Activated CD4-positive, alpha-beta memory T cell treated with anti-CD3 and anti-CD28 coated beads, Interleukin-2, amount 10 ng/mL, durations not matched to agents 7 days and 5 days (primary cell): ENCODE results near the gene CLSTN2. TPM values are rescaled to one million over a fixed set of nuclear protein-coding genes. Genes with fewer than 3 reads are reported as not detected.

Experiments used
- CTCF ChIA-PET: fragments of 350-600 bp; sonication (Branson Sonifier 250); formaldehyde crosslinking; loops from one replicate; lab custom pipeline; 2021; ENCODE audit warnings: antibody characterized with exemption, inconsistent platforms; lab: Charles Lee
- POLR2A ChIA-PET: fragments of 350-600 bp; sonication (Branson Sonifier 250); formaldehyde crosslinking; loops from one replicate; lab custom pipeline; 2021; ENCODE audit warnings: antibody characterized with exemption; lab: Charles Lee
- DNase-seq: peaks from one replicate; pipeline ENCODE4 v3.0.0-alpha.2; 2020
- H3K27ac Mint-ChIP-seq: one replicate; pipeline ENCODE4 v1.8.0; 2021; ENCODE audit warnings: mild to moderate bottlenecking, mixed read lengths
- H3K27me3 Mint-ChIP-seq: one replicate; pipeline ENCODE4 v1.8.0; 2021; ENCODE audit warnings: mixed read lengths
- H3K36me3 Mint-ChIP-seq: one replicate; pipeline ENCODE4 v1.8.0; 2021; ENCODE audit warnings: low read depth, mixed read lengths
- H3K4me1 Mint-ChIP-seq: one replicate; pipeline ENCODE4 v1.8.0; 2021; ENCODE audit warnings: mixed read lengths
- H3K4me3 Mint-ChIP-seq: one replicate; pipeline ENCODE4 v1.8.0; 2021; ENCODE audit warnings: mild to moderate bottlenecking, mixed read lengths
- H3K9me3 Mint-ChIP-seq: one replicate; pipeline ENCODE4 v1.8.0; 2021; ENCODE audit warnings: mixed read lengths
- total RNA-seq, 2 experiments: library from RNA; stranded (reverse); gene quantifications; one replicate each; pipeline ENCODE4 v1.2.3, GENCODE V29; 2021

The CLSTN2 gene
- total RNA-seq, 2 experiments from 2014 or later = not detected

DNA sequence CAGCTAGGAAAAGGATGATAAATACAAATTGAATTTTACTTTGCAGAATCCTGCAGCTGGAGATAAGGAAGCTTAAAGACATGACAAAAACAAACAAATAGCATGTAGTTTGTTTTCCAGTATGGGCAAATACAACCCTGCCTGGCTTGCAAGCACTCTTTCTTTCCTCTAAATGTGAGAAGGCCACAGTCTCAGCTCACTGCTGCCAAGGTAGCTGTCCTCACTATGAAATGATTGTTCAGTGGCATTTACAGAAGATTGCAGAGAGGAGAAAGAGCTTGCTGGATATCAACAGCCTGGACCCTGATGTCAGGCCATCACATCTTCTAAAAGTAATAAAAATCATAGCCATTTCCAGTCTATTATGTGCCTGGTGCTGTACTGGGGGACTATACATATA is 262.0 kb downstream of the CLSTN2 start:
- POLR2A ChIA-PET = no interaction called here

DNA sequence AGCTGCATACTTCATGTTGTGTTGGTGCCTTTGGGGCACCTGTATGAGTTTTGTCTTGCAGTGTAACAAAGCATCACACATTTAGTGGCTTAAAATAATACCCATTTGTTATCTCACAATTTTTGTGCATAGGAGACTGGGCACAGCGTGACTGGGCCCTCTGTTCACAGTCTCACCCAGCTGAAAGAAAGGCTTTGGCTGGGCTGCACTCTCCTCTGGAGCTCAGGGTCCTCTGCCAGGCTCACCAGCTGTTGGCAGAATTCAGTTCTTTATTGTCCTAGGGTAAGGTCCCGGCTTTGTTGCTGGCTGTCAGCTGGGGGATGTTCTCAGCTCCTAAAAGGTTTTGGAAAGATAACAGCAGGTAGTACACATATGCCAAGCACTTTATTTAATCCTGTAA is 263.3 kb downstream of the CLSTN2 start:
- ChIA-PET CTCF (no interaction called here), POLR2A (no interaction called here)
- Mint-ChIP-seq H3K4me3 (no peak overlapping the region), H3K9me3 (no peaks in the 10 kb centered on the region), H3K36me3 (no peaks in the 10 kb centered on the region), H3K27ac (no peak overlapping the region), H3K27me3 (peaks cover 2% of the 10 kb centered on the region), H3K4me1 (no peaks in the 10 kb centered on the region)
- DNase-seq = no peak

More for the DNA sequence above, 262.0 kb downstream of the CLSTN2 start:
- Mint-ChIP-seq H3K4me1 (no peaks in the 10 kb centered on the region), H3K27me3 (no peaks in the 10 kb centered on the region), H3K9me3 (no peaks in the 10 kb centered on the region), H3K36me3 (no peaks in the 10 kb centered on the region), H3K27ac (no peak overlapping the region), H3K4me3 (no peak overlapping the region)
- CTCF ChIA-PET = no interaction called here
- DNase-seq = no peak

DNA sequence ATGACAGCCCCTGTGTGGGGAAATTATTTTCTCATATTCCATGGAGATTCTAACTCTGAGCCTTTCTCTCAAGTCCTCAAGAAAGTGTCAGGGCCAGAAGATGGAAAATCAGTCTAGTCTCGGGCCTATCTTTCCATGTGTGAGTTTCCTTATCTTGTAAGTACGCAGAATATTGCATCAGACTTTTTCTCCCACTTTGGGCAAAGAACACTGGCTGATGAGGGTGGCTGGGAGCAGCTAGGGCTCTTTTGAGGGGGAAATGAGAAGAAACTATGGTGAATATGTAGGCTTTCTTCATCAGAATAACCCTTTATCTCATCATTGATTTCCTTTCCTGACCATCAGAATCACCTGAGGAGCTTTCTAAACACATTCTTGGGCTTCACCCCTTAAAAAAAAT is 264.0 kb downstream of the CLSTN2 start:
- CTCF ChIA-PET = no interaction called here
- H3K9me3 Mint-ChIP-seq = no peaks in the 10 kb centered on the region
- no peaks in the 10 kb centered on the region for H3K4me1 Mint-ChIP-seq
- POLR2A ChIA-PET = no interaction called here
- no peak for DNase-seq
- H3K27ac Mint-ChIP-seq = no peak overlapping the region
- no peaks in the 10 kb centered on the region for H3K36me3 Mint-ChIP-seq
- peaks cover 2% of the 10 kb centered on the region for H3K27me3 Mint-ChIP-seq
- H3K4me3 Mint-ChIP-seq = no peak overlapping the region

- no peak for DNase-seq
- ChIA-PET POLR2A (no interaction called here), CTCF (no interaction called here)
- Mint-ChIP-seq H3K27ac (no peak overlapping the region), H3K9me3 (no peaks in the 10 kb centered on the region), H3K36me3 (no peaks in the 10 kb centered on the region), H3K4me1 (no peaks in the 10 kb centered on the region), H3K4me3 (no peak overlapping the region), H3K27me3 (peaks cover 2% of the 10 kb centered on the region)
Measured at GRCh38 chr3:140199743-140200142, 264.8 kb downstream of the CLSTN2 start.

GRCh38 chr3:140203510-140203909 is 268.5 kb downstream of the CLSTN2 start:
- H3K4me3 Mint-ChIP-seq = no peak overlapping the region
- H3K36me3 Mint-ChIP-seq = no peaks in the 10 kb centered on the region
- H3K27me3 Mint-ChIP-seq = peaks cover 2% of the 10 kb centered on the region
- DNase-seq = no peak
- CTCF ChIA-PET = interaction anchor here (0.8 kb wide), 1 partner anchor 473 kb away, joined by 3 read pairs; no protein-coding TSS in a partner anchor
- no peak overlapping the region for H3K27ac Mint-ChIP-seq
- POLR2A ChIA-PET = no interaction called here
- H3K9me3 Mint-ChIP-seq = no peaks in the 10 kb centered on the region
- no peaks in the 10 kb centered on the region for H3K4me1 Mint-ChIP-seq

DNA sequence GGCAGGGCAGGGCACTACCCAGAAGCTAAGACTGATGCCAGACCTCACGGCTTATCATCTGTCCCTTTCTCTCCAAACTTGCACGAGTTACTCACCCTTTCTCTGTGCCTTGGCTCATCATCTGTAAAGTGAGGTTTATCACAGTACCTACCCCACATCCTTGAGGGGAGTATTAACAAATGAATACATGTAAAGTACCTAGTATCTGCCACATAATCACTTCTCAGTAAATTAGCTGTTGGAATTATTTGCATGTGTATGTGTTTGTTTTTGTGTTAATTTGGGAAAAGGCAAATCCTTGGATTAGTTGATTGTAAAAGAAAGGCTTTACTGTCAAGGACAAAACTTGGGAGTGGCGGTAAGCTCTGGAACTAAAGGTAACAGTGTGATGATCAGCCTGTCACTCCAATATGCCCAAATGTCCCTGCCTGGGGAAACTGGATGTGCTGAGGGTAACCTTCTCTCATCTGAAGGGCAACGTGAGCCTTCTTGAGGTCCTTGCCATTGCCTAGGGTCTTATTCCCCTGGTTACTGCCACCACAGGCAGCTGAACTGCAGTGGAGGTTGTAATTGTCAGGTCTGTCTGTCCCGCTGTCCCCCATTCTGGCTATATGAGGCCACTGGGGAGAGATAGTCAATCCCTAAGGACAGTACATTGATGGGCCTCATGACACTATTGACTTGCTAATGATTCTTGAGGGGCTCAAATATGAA is 269.4 kb downstream of the CLSTN2 start:
- Mint-ChIP-seq H3K27ac (no peak overlapping the region), H3K9me3 (no peaks in the 10 kb centered on the region), H3K36me3 (no peaks in the 10 kb centered on the region), H3K4me3 (no peak overlapping the region), H3K27me3 (peaks cover 2% of the 10 kb centered on the region), H3K4me1 (no peaks in the 10 kb centered on the region)
- CTCF ChIA-PET = no interaction called here
- POLR2A ChIA-PET = no interaction called here
- DNase-seq = no peak

GRCh38 chr3:140205598-140205997 is 270.6 kb downstream of the CLSTN2 start:
- no peak overlapping the region for H3K27ac Mint-ChIP-seq
- ChIA-PET POLR2A (no interaction called here), CTCF (no interaction called here)
- H3K9me3 Mint-ChIP-seq = no peaks in the 10 kb centered on the region
- no peak overlapping the region for H3K4me3 Mint-ChIP-seq
- H3K36me3 Mint-ChIP-seq = no peaks in the 10 kb centered on the region
- no peak for DNase-seq
- no peaks in the 10 kb centered on the region for H3K4me1 Mint-ChIP-seq
- peaks cover 2% of the 10 kb centered on the region for H3K27me3 Mint-ChIP-seq

GRCh38 chr3:140206196-140207040 is 271.4 kb downstream of the CLSTN2 start:
- Mint-ChIP-seq H3K27ac (no peak overlapping the region), H3K27me3 (peaks cover 2% of the 10 kb centered on the region), H3K4me3 (no peak overlapping the region), H3K36me3 (no peaks in the 10 kb centered on the region), H3K9me3 (no peaks in the 10 kb centered on the region), H3K4me1 (no peaks in the 10 kb centered on the region)
- ChIA-PET CTCF (no interaction called here), POLR2A (no interaction called here)
- DNase-seq = no peak

DNA sequence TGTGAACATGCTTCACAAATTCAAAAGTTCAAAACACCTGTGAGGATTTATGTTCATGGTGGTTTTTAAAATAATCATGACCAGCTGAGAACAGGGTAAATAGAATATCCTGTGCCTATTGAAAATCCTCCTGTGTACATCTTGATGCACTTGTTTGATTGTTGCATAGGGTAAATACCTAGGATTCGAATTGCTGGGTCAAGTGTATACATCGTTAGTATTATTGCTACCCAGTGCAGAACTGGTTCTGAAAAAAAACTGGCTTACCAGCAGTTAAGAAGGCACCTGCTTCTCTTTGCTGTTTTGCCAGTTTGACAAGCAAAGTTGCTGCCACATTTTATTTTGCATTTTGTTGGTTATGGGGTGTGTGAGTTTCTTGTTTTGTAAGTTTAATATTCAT is 272.6 kb downstream of the CLSTN2 start:
- H3K4me1 Mint-ChIP-seq = no peaks in the 10 kb centered on the region

GRCh38 chr3:140216249-140216648 is 281.3 kb downstream of the CLSTN2 start:
- no peak overlapping the region for H3K4me3 Mint-ChIP-seq
- DNase-seq = no peak
- CTCF ChIA-PET = no interaction called here
- no peaks in the 10 kb centered on the region for H3K9me3 Mint-ChIP-seq
- H3K27me3 Mint-ChIP-seq = no peaks in the 10 kb centered on the region
- no peaks in the 10 kb centered on the region for H3K36me3 Mint-ChIP-seq
- POLR2A ChIA-PET = no interaction called here
- no peak overlapping the region for H3K27ac Mint-ChIP-seq
- no peaks in the 10 kb centered on the region for H3K4me1 Mint-ChIP-seq

More for the DNA sequence above, 272.6 kb downstream of the CLSTN2 start:
- Mint-ChIP-seq H3K9me3 (no peaks in the 10 kb centered on the region), H3K4me3 (no peak overlapping the region), H3K27me3 (peaks cover 2% of the 10 kb centered on the region), H3K27ac (no peak overlapping the region), H3K36me3 (no peaks in the 10 kb centered on the region)
- POLR2A ChIA-PET = no interaction called here
- CTCF ChIA-PET = no interaction called here
- no peak for DNase-seq

DNA sequence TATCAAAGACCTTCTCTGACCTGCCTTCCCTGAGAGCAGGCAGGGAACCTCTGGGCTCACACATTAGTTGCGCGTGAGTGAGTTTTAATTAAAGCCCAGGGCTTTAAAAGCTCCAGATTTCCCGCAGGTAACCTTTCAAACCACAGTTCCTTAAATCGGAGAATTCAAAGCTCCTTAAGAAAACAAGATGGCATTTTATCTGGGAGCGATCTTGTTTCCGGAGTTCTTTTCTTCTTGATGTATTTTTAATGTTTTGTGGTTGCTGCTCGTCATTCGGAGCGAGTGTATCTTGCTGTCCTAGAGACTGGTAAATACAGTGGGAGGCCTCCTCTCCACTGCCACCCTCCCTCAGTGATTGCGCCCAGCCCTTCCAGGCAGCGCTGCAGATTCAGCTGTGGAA is 284.3 kb downstream of the CLSTN2 start:
- ChIA-PET CTCF (no interaction called here), POLR2A (no interaction called here)
- no peak overlapping the region for H3K4me3 Mint-ChIP-seq
- H3K4me1 Mint-ChIP-seq = no peaks in the 10 kb centered on the region
- no peak overlapping the region for H3K27ac Mint-ChIP-seq
- H3K9me3 Mint-ChIP-seq = no peaks in the 10 kb centered on the region
- H3K36me3 Mint-ChIP-seq = no peaks in the 10 kb centered on the region
- H3K27me3 Mint-ChIP-seq = no peaks in the 10 kb centered on the region
- no peak for DNase-seq

- CTCF ChIA-PET = no interaction called here
- H3K9me3 Mint-ChIP-seq = no peaks in the 10 kb centered on the region
Measured at GRCh38 chr3:140219923-140220452, 285.0 kb downstream of the CLSTN2 start.

DNA sequence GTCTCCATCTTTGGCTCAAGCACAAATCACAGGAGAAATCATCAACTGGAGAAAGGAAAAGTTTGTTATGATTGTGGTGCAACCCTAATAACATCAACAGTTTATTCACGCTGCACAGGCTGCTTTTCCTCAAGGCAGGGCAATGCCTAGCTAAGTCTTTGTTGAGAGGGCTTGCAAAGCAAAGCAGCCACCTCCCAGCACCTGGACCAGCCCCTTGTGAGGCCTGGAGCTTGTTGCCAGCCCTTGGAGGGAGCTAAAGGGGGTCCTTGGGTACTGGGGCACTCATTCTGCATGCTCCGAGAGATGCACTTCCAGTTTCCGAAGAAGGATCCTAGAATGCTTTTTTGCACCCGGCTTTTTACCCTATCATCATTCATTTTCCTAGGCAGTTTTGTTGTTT is 288.2 kb downstream of the CLSTN2 start:
- Mint-ChIP-seq H3K27ac (no peak overlapping the region), H3K36me3 (no peaks in the 10 kb centered on the region), H3K27me3 (no peaks in the 10 kb centered on the region), H3K4me1 (no peaks in the 10 kb centered on the region), H3K9me3 (no peaks in the 10 kb centered on the region), H3K4me3 (no peak overlapping the region)
- ChIA-PET POLR2A (no interaction called here), CTCF (no interaction called here)
- no peak for DNase-seq

More at GRCh38 chr3:140219923-140220452, 285.0 kb downstream of the CLSTN2 start:
- DNase-seq = no peak
- no peaks in the 10 kb centered on the region for H3K4me1 Mint-ChIP-seq
- no peak overlapping the region for H3K27ac Mint-ChIP-seq
- H3K27me3 Mint-ChIP-seq = no peaks in the 10 kb centered on the region
- H3K36me3 Mint-ChIP-seq = no peaks in the 10 kb centered on the region
- no peak overlapping the region for H3K4me3 Mint-ChIP-seq
- POLR2A ChIA-PET = no interaction called here
